Urothelium cell line (cell line): Measurements from ENCODE around the gene OR1F1.

Experiments
- DNase-seq: peaks from one replicate; pipeline ENCODE4 v3.0.0; 2011; ENCODE audit warnings: low spot score, mixed read lengths
- FAIRE-seq: peaks from 2 replicates; lab custom pipeline; 2011; peaks lifted over from hg19 to GRCh38; lab: Jason Lieb, UNC

The OR1F1 gene

DNA sequence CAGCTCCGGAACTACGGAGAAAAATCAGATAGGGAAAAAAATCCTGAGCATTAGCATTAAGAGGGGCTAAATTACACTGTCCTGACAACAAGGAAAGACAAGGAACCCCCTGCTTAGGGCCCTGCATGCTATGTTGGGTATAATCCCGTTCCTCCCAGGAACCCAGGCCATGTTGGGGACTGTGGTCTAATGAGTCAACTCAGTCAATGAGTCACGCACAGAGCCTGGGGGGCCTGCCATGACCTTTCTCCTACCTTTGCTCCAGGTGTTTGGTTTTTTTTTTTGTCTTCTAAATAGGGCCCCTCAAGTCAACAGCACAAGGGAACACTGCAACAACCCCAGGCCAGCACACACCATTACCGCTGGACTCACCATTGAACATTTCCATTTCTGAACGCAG, 55.9 kb downstream of the OR1F1 start:
- DNase-seq = no peak
- FAIRE-seq = no peak

GRCh38 chr16:3246002-3246401, 58.0 kb downstream of the OR1F1 start:
- DNase-seq (no peak), FAIRE-seq (no peak)

DNA sequence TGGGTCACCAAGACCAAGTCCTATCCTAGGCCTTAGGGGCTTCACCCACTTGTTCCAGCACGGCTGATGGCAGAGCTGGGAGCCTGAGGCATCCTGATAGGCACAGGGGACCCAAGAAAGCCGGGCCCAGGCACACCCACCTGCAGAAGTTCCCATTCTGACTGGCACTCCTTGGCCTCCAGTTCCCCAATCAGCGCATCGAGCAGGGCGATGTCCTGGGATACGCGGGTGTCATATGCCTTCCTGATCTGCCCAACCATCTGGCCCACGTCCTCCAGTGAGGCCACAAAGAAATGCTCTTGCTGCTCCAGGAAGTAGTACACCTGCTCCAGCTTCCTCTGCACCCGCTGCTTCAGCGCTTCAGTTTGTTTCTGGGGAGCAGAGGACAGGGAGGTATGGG, 58.9 kb downstream of the OR1F1 start:
- FAIRE-seq (no peak), DNase-seq (no peak)

DNA sequence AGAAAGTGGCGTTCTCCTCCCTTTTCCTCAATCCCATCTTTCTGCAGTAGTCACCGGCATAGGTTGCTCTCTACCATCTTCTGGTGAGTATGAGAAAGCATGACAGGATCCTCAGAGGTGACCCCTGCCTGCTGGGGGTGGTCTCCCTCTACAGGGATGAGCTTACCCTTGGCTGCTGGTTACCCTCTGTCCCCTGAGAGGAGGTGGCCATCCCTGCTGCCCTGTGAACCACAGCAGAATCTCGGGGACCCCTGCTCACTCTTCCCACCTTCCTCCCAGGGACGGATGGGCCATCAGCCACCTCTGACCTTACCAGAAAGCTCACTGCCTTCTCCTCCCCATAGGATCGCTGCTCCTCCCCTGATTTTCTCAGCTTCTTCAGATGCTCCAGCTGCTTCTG, 60.6 kb downstream of the OR1F1 start:
- DNase-seq = no peak

DNA sequence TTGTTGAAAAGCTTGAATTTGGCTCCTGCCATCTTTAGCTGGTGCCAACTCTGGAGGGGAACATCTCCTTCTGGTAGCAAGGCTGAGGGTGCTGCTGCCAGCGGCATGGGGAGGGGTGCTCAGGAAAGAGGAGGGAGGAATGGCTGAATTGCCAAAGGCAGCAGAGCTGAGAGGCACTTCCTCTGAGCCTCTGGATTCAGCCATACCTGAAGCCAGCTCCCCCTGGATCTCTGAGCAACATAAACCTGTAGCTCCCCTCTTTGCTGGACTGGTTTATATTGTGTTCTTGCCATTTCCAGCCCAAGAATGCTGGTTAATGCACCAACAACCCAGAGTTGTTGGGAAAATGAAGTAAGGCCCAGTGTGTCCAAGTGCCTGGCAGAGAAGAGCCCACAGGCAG, 61.0 kb downstream of the OR1F1 start:
- no peak for DNase-seq
- no peak for FAIRE-seq

More for the DNA sequence above, 60.6 kb downstream of the OR1F1 start:
- FAIRE-seq = no peak

- FAIRE-seq (no peak), DNase-seq (no peak)
These were observed 61.4 kb downstream of the OR1F1 start for GRCh38 chr16:3249451-3249850.

DNA sequence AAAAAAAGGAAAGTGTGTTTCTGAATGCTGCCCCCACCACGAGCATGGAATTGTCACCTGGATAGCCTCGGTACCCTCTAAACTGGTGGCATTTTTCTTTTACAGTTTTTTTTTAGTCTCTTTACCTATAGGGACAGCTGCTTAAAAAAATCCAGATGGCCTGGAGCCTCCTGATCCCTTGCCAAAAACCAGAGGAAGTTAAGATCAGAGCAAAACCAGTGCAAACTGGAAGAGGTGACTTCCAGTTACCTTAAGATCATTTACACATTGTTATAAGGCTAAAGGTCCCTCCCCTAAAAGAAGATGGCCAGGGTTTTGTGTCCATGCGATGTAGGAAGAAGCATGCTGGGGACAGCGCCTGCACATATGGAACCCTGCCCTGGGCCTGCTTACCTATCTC, 65.0 kb downstream of the OR1F1 start:
- FAIRE-seq = no peak

GRCh38 chr16:3254309-3254708, 66.3 kb downstream of the OR1F1 start:
- DNase-seq (no peak), FAIRE-seq (no peak)

More for the DNA sequence above, 65.0 kb downstream of the OR1F1 start:
- DNase-seq = no peak
